Measurements from ENCODE around the gene TLK1. TPM values are rescaled to one million over a fixed set of nuclear protein-coding genes. Genes with fewer than 3 reads are reported as not detected.
"Not testable (repeated sequence)": the region's sequence is repeated elsewhere in the genome, so short reads cannot be mapped to it uniquely, and the experiment has no call there.

Gene TLK1
- polyA plus RNA-seq, 4 donors = 40.0 to 65.2 (median 51.4) TPM

- no peak for DNase-seq (ENCODE audit: low read depth in 4 of 4, low spot score in 3 of 4)
These were observed 14.1 kb downstream of the TLK1 start for GRCh38 chr2:171146633-171147032.

- no peak for DNase-seq (ENCODE audit: low read depth in 4 of 4, low spot score in 3 of 4)
These were observed 14.6 kb downstream of the TLK1 start for GRCh38 chr2:171146071-171146470.

GRCh38 chr2:171143670-171144062 is 17.0 kb downstream of the TLK1 start:
- DNase-seq (ENCODE audit: low read depth in 4 of 4, low spot score in 3 of 4) = no peak

- DNase-seq (ENCODE audit: low read depth in 4 of 4, low spot score in 3 of 4) = no peak
These were observed 18.3 kb downstream of the TLK1 start for GRCh38 chr2:171142398-171142797.

GRCh38 chr2:171141320-171141719 is 19.4 kb downstream of the TLK1 start:
- DNase-seq (ENCODE audit: low read depth in 4 of 4, low spot score in 3 of 4) = no peak

GRCh38 chr2:171139860-171140259 is 20.8 kb downstream of the TLK1 start:
- DNase-seq (ENCODE audit: low read depth in 4 of 4, low spot score in 3 of 4) = no peak

GRCh38 chr2:171136024-171136423 is 24.7 kb downstream of the TLK1 start:
- DNase-seq (ENCODE audit: low read depth in 4 of 4, low spot score in 3 of 4) = no peak

GRCh38 chr2:171134624-171135230 is 26.0 kb downstream of the TLK1 start:
- no peak for DNase-seq (ENCODE audit: low read depth in 4 of 4, low spot score in 3 of 4)

- no peak for DNase-seq (ENCODE audit: low read depth in 4 of 4, low spot score in 3 of 4)
These were observed 28.6 kb downstream of the TLK1 start for GRCh38 chr2:171132086-171132485.

- no peak for DNase-seq (ENCODE audit: low read depth in 4 of 4, low spot score in 3 of 4)
These were observed 32.2 kb downstream of the TLK1 start for GRCh38 chr2:171128461-171128860.

GRCh38 chr2:171124541-171124940 is 36.2 kb downstream of the TLK1 start:
- no peak for DNase-seq (ENCODE audit: low read depth in 4 of 4, low spot score in 3 of 4)

- DNase-seq (ENCODE audit: low read depth in 4 of 4, low spot score in 3 of 4) = no peak
These were observed 51.1 kb downstream of the TLK1 start for GRCh38 chr2:171109571-171109970.

- DNase-seq (ENCODE audit: low read depth in 4 of 4, low spot score in 3 of 4) = no peak
These were observed 51.7 kb downstream of the TLK1 start for GRCh38 chr2:171109020-171109419.

GRCh38 chr2:171107803-171108202 is 52.9 kb downstream of the TLK1 start:
- DNase-seq (ENCODE audit: low read depth in 4 of 4, low spot score in 3 of 4) = no peak

- DNase-seq (ENCODE audit: low read depth in 4 of 4, low spot score in 3 of 4) = no peak
These were observed 56.3 kb downstream of the TLK1 start for GRCh38 chr2:171104379-171104778.

GRCh38 chr2:171102802-171103201 is 57.9 kb downstream of the TLK1 start:
- DNase-seq (ENCODE audit: low read depth in 4 of 4, low spot score in 3 of 4) = no peak

GRCh38 chr2:171100370-171100769 is 60.3 kb downstream of the TLK1 start:
- no peak for DNase-seq (ENCODE audit: low read depth in 4 of 4, low spot score in 3 of 4)

GRCh38 chr2:171098607-171099006 is 62.1 kb downstream of the TLK1 start:
- DNase-seq (ENCODE audit: low read depth in 4 of 4, low spot score in 3 of 4) = no peak

GRCh38 chr2:171095014-171095582 is 65.6 kb downstream of the TLK1 start:
- DNase-seq (ENCODE audit: low read depth in 4 of 4, low spot score in 3 of 4) = no peak

GRCh38 chr2:171091517-171091916 is 69.2 kb downstream of the TLK1 start:
- DNase-seq (ENCODE audit: low read depth in 4 of 4, low spot score in 3 of 4) = not testable (repeated sequence)

GRCh38 chr2:171089489-171089888 is 71.2 kb downstream of the TLK1 start:
- no peak for DNase-seq (ENCODE audit: low read depth in 4 of 4, low spot score in 3 of 4)

GRCh38 chr2:171088057-171088834 is 72.4 kb downstream of the TLK1 start:
- no peak for DNase-seq (ENCODE audit: low read depth in 4 of 4, low spot score in 3 of 4)
